ENCODE measurements around the gene FOXI2.

DNA sequence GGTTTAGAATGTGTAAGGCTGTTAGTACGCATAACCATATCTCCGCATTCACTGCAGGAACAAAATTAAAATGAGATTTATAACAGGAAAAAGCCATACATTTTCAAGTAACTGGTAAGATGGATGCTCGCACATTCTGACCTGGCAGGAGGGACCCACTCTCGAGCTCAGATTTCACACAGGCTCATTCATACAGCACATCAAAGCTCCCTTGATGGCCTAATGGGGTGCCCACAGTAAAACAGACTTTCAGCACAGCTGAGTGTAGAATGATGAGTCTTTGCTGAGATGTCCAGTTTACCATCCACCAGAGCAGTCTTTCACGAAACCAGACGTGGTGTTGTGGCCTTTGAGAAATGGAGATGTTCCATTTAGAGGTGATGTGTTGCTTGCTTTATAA is 8.9 kb downstream of the FOXI2 start:
- TF ChIP-seq CTCF (IDR thresholded peaks at IDR 0.05) (no peak), POLR2A (IDR thresholded peaks at IDR 0.05) (no peak)

Data from testis (tissue), 2 donors.